ENCODE results near the gene ZNF846.

The ZNF846 gene

GRCh38 chr19:9752701-9753443, 15.7 kb downstream of the ZNF846 start (continued):
- TF ChIP-seq ZNF518A (tag by site-specific recombination; conservative IDR thresholded peaks at IDR 0.05; ENCODE audit: low read depth) (peak; percentile 75), ZNF623 (tag by site-specific recombination; IDR thresholded peaks at IDR 0.05) (peak; percentile 39; the same call in 1 of the 2 replicates), SP7 (tag by site-specific recombination; IDR thresholded peaks at IDR 0.05) (no peak), GLI2 (tag by site-specific recombination; IDR thresholded peaks at IDR 0.05; ENCODE audit: borderline replicate concordance, low read depth) (no peak), ZNF426 (tag by site-specific recombination; IDR thresholded peaks at IDR 0.05) (peak; percentile 59)

GRCh38 chr19:9751446-9751845, 17.1 kb downstream of the ZNF846 start:
- Histone ChIP-seq H3K4me3 (ENCODE audit: low read depth, low read length) (no peak overlapping the region), H3K36me3 (ENCODE audit: control insufficient read depth in 2 of 2, insufficient read depth in 1 of 2, low read length in 2 of 2) (no peaks in the 10 kb centered on the region), H3K9me3 (ENCODE audit: control insufficient read depth, insufficient read depth, low read depth, low read length) (no peaks in the 10 kb centered on the region), H3K27ac (ENCODE audit: extremely low read depth, low read depth, low read length) (no peak overlapping the region), H3K4me1 (ENCODE audit: control insufficient read depth, insufficient read depth, low read length) (no peaks in the 10 kb centered on the region)
- TF ChIP-seq ZNF211 (tag by site-specific recombination; IDR thresholded peaks at IDR 0.05; ENCODE audit: low read depth) (no peak), BCL6B (tag by site-specific recombination; IDR thresholded peaks at IDR 0.05) (no peak), ZNF391 (tag by site-specific recombination; IDR thresholded peaks at IDR 0.05; ENCODE audit: borderline replicate concordance, low read depth) (no peak), PRDM10 (tag by site-specific recombination; IDR thresholded peaks at IDR 0.05) (no peak), ZNF670 (tag by site-specific recombination; IDR thresholded peaks at IDR 0.05; ENCODE audit: low read depth) (no peak), ZNF404 (tag by site-specific recombination; IDR thresholded peaks at IDR 0.05) (no peak), ZNF654 (tag by site-specific recombination; IDR thresholded peaks at IDR 0.05; ENCODE audit: low read depth) (no peak), SETDB1 (IDR thresholded peaks at IDR 0.05; ENCODE audit: insufficient read length, low read length) (no peak), MEIS1 (CRISPR knock-in tag; IDR thresholded peaks at IDR 0.05; ENCODE audit: borderline replicate concordance) (no peak)
- POLR2A ChIA-PET, result no interaction called here
- CTCF ChIA-PET, result no interaction called here
